Pancreas (tissue), 10 donors: ENCODE data around the gene NAT9. TPM values are rescaled to one million over a fixed set of nuclear protein-coding genes. Genes with fewer than 3 reads are reported as not detected.

Experiments
- ATAC-seq, 4 donors: fragments of 200-7000 bp; cut with Tn5 transposase; one replicate each; pipeline versions ENCODE4 v1.8.0 to v1.9.1; 2020; ENCODE audit warnings: mild to moderate bottlenecking in 4 of 4, moderate library complexity in 4 of 4
- DNase-seq, 6 donors: peaks; one replicate each; pipeline ENCODE4 v3.0.0-alpha.2; 2020
- FAIRE-seq: peaks from 2 replicates; lab custom pipeline; 2012; peaks lifted over from hg19 to GRCh38; lab: Jason Lieb, UNC
- H3K27ac ChIP-seq, 4 donors: fragments of 200-600 bp; sonication (generic); 1 replicate in 3 of 4; 2 replicates in 1 of 4; pipeline versions ENCODE4 v1.5.0 to v1.8.0; 2020
- H3K27me3 ChIP-seq, 4 donors: fragments of 200-600 bp; one replicate each; pipeline ENCODE4 v1.8.0; 2021
- H3K36me3 ChIP-seq, 3 donors: fragments of 200-600 bp; sonication (generic) in 1 of 3; one replicate each; pipeline versions ENCODE4 v1.5.0 to v1.8.0; 2020 to 2021
- H3K4me1 ChIP-seq, 3 donors: fragments of 200-600 bp; one replicate each; pipeline ENCODE4 v1.8.0; 2021
- H3K4me3 ChIP-seq, 4 donors: fragments of 200-600 bp; sonication (generic) in 2 of 4; one replicate each; pipeline versions ENCODE4 v1.5.0 to v1.8.0; 2020 to 2021
- H3K9me3 ChIP-seq, 4 donors: fragments of 200-600 bp; one replicate each; pipeline ENCODE4 v1.8.0; 2021
- CTCF ChIP-seq, 4 donors: fragments of 200-600 bp; sonication (generic) in 3 of 4; IDR thresholded peaks; one replicate each; pipeline versions ENCODE4 v1.5.0 to v1.8.0; 2021; ENCODE audit warnings: antibody characterized with exemption in 4 of 4
- WGBS, 2 donors: extraction: QIAGEN DNeasy Blood & Tissue Kit; methylation state at CpG; one replicate each; pipeline ENCODE4 v1.1.7; 2013; 5-methylcytosine and 5-hydroxymethylcytosine counted together
- intact Hi-C, 3 donors: fragments of 100-400 bp; cut with DNase I; formaldehyde crosslinking; loops; one replicate each; pipeline versions ENCODE4 v1.11.1 to v1.14.2; 2022
- polyA plus RNA-seq, 2 donors: library from polyadenylated mRNA; stranded (reverse); fragments of 200-250 nt; gene quantifications; one replicate each; pipeline ENCODE4 v1.2.3, GENCODE V29; 2013
- total RNA-seq, 6 donors: library from RNA; stranded (reverse); fragmentation: NEBNext Ultra II Directional in 4 of 6; extraction: Animal tissue kit (Norgen Biotek cat#: 25700) in 4 of 6; gene quantifications; one replicate each; pipeline versions ENCODE4 v1.2.1 to v1.2.4, GENCODE V29; 2021 to 2023
- donor health status: healthy with polysubstance abuse.
- donor health status: DM: no; HTN: no; CAD: no; lungs with moderate emphysema.
- donor health status: DM: no; HTN: no; CAD: no.
- donor health status: control.
- donor health status: control.
- donor health status: Bipolar disorder and iron deficiency.
- donor health status: DM: yes; HTN: yes; CAD: no.
- donor health status: DM: no; HTN: no; CAD: no.
- donor health status: DM: no; HTN: no; CAD: no.
- donor health status: DM: yes; HTN: yes; CAD: no.

NAT9 gene
- total and polyA plus RNA-seq, 8 donors = 14.4 to 38.5 (median 24.8) TPM

GRCh38 chr17:74761931-74762330, 14.2 kb downstream of the NAT9 start:
- H3K4me1 ChIP-seq = peaks cover 38 to 59% (median 47%) of the 10 kb centered on the region in 3 donors
- ATAC-seq = no peak
- FAIRE-seq = no peak
- peaks cover 0 to 13% (median 0%) of the 10 kb centered on the region in 3 donors for H3K36me3 ChIP-seq
- intact Hi-C loops = no loop called here
- no peaks in the 10 kb centered on the region for H3K27me3 ChIP-seq
- no peak for TF ChIP-seq CTCF (IDR thresholded peaks at IDR 0.05)
- peak overlapping the region in 1 of 4 donors; percentile 82 for H3K27ac ChIP-seq
- DNase-seq = peak in 1 of 6 donors; percentile 38
- 87 to 92% methylated on average over 11 of the region's 11 CpGs for WGBS, 2 donors
- H3K4me3 ChIP-seq = no peak overlapping the region
- H3K9me3 ChIP-seq = no peaks in the 10 kb centered on the region

GRCh38 chr17:74761419-74761818, 14.7 kb downstream of the NAT9 start:
- no peak for TF ChIP-seq CTCF (IDR thresholded peaks at IDR 0.05)

GRCh38 chr17:74760404-74761105, 15.6 kb downstream of the NAT9 start:
- TF ChIP-seq CTCF (IDR thresholded peaks at IDR 0.05) = no peak
- Histone ChIP-seq H3K9me3 (no peaks in the 10 kb centered on the region), H3K4me3 (no peak overlapping the region), H3K36me3 (peaks cover 0 to 11% (median 0%) of the 10 kb centered on the region in 3 donors), H3K27me3 (no peaks in the 10 kb centered on the region), H3K27ac (peak overlapping the region; percentile 40 to 82 (median 66)), H3K4me1 (peaks cover 41 to 65% (median 49%) of the 10 kb centered on the region in 3 donors)
- intact Hi-C loops = no loop called here
- ATAC-seq = peak; percentile 4 to 41 (median 13)
- no peak for FAIRE-seq
- DNase-seq = peak in 1 of 6 donors; percentile 64
- whole genome bisulfite sequencing, 2 donors = 46 to 63% methylated on average over 7 of the region's 7 CpGs

More at GRCh38 chr17:74761419-74761818, 14.7 kb downstream of the NAT9 start:
- Histone ChIP-seq H3K9me3 (no peaks in the 10 kb centered on the region), H3K4me3 (no peak overlapping the region), H3K27me3 (no peaks in the 10 kb centered on the region), H3K27ac (peak overlapping the region; percentile 40 to 82 (median 66)), H3K4me1 (peaks cover 41 to 59% (median 49%) of the 10 kb centered on the region in 3 donors), H3K36me3 (peaks cover 0 to 13% (median 0%) of the 10 kb centered on the region in 3 donors)
- ATAC-seq (no peak), DNase-seq (peak in 1 of 6 donors; percentile 37), FAIRE-seq (no peak)
- 56 to 57% methylated on average over 5 of the region's 5 CpGs for WGBS, 2 donors
- intact Hi-C loops = no loop called here

- FAIRE-seq = no peak
- H3K9me3 ChIP-seq = no peaks in the 10 kb centered on the region
- 15 to 29% methylated on average over 10 of the region's 10 CpGs for WGBS, 2 donors
- intact Hi-C loops = no loop called here
- peak; percentile 46 to 75 (median 54) for ATAC-seq
- H3K4me1 ChIP-seq = peaks cover 41 to 65% (median 49%) of the 10 kb centered on the region in 3 donors
- TF ChIP-seq CTCF (IDR thresholded peaks at IDR 0.05) = no peak
- H3K36me3 ChIP-seq = peaks cover 0 to 5% (median 0%) of the 10 kb centered on the region in 3 donors
- H3K27me3 ChIP-seq = no peaks in the 10 kb centered on the region
- no peak overlapping the region for H3K4me3 ChIP-seq
- peak overlapping the region; percentile 40 to 82 (median 66) for H3K27ac ChIP-seq
- peak in 4 of 6 donors; percentile 64 to 83 (median 69) for DNase-seq
These were observed 16.2 kb downstream of the NAT9 start for GRCh38 chr17:74759941-74760340.
